Right lobe of liver (tissue), 4 donors: ENCODE data around the gene KLHDC10.

Experiments used
- CTCF ChIP-seq, 4 donors: fragments of 200-600 bp in 3 of 4; fragments of 450-650 bp in 1 of 4; IDR thresholded peaks; one replicate each; pipeline versions ENCODE4 v1.5.1 to v1.8.0; 2016 to 2022; ENCODE audit warnings: antibody characterized with exemption in 4 of 4, mild to moderate bottlenecking in 2 of 4
- POLR2A ChIP-seq: fragments of 450-650 bp; IDR thresholded peaks from one replicate; pipeline ENCODE4 v1.6.1; 2017; ENCODE audit warnings: antibody characterized with exemption, mild to moderate bottlenecking
- donor health status: DM: no; HTN: no; CAD: no.
- donor health status: DM: no; HTN: no; CAD: no.
- donor health status: DM: no; HTN: yes; CAD: no.

- TF ChIP-seq CTCF (IDR thresholded peaks at IDR 0.05) (no peak), POLR2A (no peak)
These were observed 77.5 kb downstream of the KLHDC10 start for GRCh38 chr7:130147710-130148325.
